Measurements from ENCODE around the gene VWA2.
A peak's percentile ranks its signal among the peaks of the same experiment; 100 is the strongest.

Gene VWA2

GRCh38 chr10:114239117-114239993, at the start of gene VWA2:
VWA2 (plus strand) TSS chr10:114239254; CDS start chr10:114248714, 9,460 bp downstream.
- peak; percentile 18 for TF ChIP-seq CTCF (IDR thresholded peaks at IDR 0.05; ENCODE audit: control extremely low read depth, extremely low read depth, low read depth, missing control alignments)
- ChIA-PET CTCF (no interaction called here), POLR2A (no interaction called here)
- DNase-seq (ENCODE audit: extremely low spot score) = peak; percentile 47

GRCh38 chr10:114189700-114190099, 49.4 kb upstream of the VWA2 start:
- ChIA-PET CTCF (interaction anchor here (1.0 to 1.2 kb wide), 2 partner anchors 9 to 52 kb away, joined by 3 read pairs; no protein-coding TSS in a partner anchor), POLR2A (no interaction called here)
- DNase-seq (ENCODE audit: extremely low spot score) = no peak
- no peak for TF ChIP-seq CTCF (IDR thresholded peaks at IDR 0.05; ENCODE audit: control extremely low read depth, extremely low read depth, low read depth, missing control alignments)

GRCh38 chr10:114195079-114195478, 44.0 kb upstream of the VWA2 start:
- TF ChIP-seq CTCF (IDR thresholded peaks at IDR 0.05; ENCODE audit: control extremely low read depth, extremely low read depth, low read depth, missing control alignments) = no peak
- DNase-seq (ENCODE audit: extremely low spot score) = no peak
- CTCF ChIA-PET = interaction anchor here (1.6 kb wide), 1 partner anchor 16 kb away, joined by 4 read pairs; no protein-coding TSS in a partner anchor
- POLR2A ChIA-PET = no interaction called here

GRCh38 chr10:114199239-114199638, 39.8 kb upstream of the VWA2 start:
- ChIA-PET POLR2A (no interaction called here), CTCF (no interaction called here)
- no peak for DNase-seq (ENCODE audit: extremely low spot score)
- no peak for TF ChIP-seq CTCF (IDR thresholded peaks at IDR 0.05; ENCODE audit: control extremely low read depth, extremely low read depth, low read depth, missing control alignments)

GRCh38 chr10:114202812-114203211, 36.2 kb upstream of the VWA2 start:
- ChIA-PET CTCF (interaction anchor here (2.5 kb wide), 1 partner anchor 14 kb away, joined by 7 read pairs; no protein-coding TSS in a partner anchor), POLR2A (no interaction called here)
- TF ChIP-seq CTCF (IDR thresholded peaks at IDR 0.05; ENCODE audit: control extremely low read depth, extremely low read depth, low read depth, missing control alignments) = no peak
- DNase-seq (ENCODE audit: extremely low spot score) = no peak

GRCh38 chr10:114206902-114207301, 32.2 kb upstream of the VWA2 start:
- ChIA-PET POLR2A (no interaction called here), CTCF (no interaction called here)
- no peak for DNase-seq (ENCODE audit: extremely low spot score)
- TF ChIP-seq CTCF (IDR thresholded peaks at IDR 0.05; ENCODE audit: control extremely low read depth, extremely low read depth, low read depth, missing control alignments) = no peak
